Inflammatory macrophage (primary cell): ENCODE results near the gene TMEM44.
"Not testable (repeated sequence)": the region's sequence is repeated elsewhere in the genome, so short reads cannot be mapped to it uniquely, and the experiment has no call there.

Source experiments
- DNase-seq, 2 donors: peaks; one replicate each; pipeline ENCODE4 v3.0.0-alpha.2; 2020 to 2022

The TMEM44 gene

DNA sequence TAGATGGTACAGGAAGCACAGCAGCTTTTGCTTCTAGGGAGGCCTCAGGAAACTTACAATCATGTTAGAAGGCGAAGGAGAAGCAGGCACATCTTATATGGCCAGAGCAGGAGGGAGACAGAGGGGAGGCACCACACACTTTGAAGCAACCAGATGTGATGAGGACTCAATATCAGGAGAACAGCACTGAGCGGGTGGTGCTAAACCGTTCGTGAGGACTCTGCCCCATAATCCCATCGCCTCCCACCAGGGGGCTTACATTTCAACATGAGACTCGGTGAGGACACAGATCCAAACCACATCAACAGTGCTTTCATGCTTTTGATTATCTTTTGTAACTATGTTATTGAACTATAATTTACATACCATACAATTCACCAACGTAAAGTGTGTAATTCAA lies 7.6 kb upstream of the TMEM44 start:
- no peak for DNase-seq

GRCh38 chr3:194638991-194639605 lies 5.9 kb upstream of the TMEM44 start:
- DNase-seq, result no peak

DNA sequence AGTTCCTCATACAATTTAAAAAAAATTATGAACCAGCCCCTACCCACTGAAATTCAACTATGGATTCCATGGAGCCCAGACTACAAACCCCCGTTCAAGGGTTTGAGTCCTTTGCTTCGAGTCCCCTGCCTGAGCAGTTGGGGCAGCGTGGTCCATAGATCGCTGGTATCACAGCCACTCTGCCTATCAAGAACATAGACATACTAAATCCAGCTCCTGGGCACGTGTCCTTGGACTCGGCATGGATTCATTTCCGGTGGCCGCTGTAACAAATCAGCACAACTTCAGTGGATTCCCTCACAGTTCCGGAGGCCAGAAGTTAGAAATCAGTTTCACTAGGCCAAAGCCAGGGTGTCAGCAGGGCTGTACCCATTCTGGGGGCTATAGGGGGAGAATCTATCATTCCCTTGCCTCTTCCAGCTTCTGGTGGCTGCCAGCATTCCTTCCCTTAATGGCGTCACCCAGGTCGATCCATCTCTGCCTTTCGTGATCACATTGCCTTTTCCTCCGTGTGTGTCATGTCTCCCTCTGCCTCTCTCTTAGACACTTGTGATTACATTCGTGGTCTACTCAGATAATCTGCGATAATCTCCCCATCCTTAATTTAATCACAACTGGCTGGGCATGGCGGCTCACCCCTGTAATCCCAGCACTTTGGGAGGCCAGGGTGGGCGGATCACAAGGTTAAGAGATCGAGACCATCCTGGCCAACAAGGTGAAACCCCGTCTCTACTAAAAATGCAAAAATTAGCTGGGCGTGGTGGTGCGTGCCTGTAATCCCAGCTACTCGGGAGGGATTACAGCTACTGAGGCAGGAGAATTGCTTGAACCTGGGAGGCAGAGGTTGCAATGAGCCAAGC lies 4.6 kb upstream of the TMEM44 start:
- no peak for DNase-seq

DNA sequence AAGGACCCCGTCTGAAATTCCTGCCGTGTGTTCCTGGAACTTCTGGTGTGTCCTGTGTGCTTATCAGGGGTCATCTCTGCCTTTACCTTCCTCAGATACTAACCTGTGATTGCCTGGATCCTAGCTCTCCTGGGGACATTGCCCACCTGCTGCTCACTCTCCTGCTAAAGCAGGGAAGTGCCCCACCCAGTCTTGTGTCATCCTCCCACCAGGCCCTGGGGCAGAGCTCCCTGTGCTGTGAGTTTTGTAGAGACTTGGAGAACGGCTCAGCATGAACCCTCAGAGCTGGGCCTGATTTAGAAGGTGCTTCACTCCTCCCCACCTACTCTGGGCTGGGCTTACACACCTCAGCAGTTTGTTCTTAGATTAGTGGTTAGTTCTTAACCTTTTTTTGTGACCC lies 3.8 kb upstream of the TMEM44 start:
- DNase-seq, result peak in 1 of 2 donors; percentile 13

- DNase-seq, result peak; percentile 26 to 38
These were observed 340 bp downstream of the TMEM44 start for GRCh38 chr3:194632809-194633348.

DNA sequence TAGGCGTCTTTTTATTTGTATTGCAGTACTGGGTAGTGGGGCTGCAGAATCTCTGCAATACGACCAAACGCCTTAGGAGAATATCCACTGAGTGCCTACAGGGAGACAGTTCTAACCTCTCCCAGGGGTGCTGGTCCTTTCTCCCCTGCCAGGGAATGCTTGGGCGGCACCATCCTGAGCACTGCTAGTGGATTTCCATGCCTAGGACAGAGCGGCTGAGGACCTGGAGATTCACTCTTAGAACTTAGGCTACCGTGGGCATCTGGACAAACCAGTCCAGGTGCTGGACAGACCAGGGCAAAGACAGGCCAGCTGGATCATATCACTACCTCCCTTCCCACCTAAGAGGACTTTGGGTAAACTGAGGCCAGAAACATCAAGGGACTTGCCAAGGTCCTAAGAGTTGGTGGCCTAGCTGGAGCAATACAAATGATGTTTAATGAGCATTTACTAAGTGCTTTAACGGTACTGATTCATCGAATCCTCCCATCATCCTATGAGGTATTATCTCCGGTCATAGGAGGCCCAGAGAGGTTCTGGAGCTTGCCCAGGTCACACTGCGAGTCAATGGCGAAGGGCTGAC lies 902 bp downstream of the TMEM44 start:
- DNase-seq, result no peak

- DNase-seq, result no peak
These were observed 1.5 kb downstream of the TMEM44 start for GRCh38 chr3:194631696-194632095.

- not testable (repeated sequence) for DNase-seq
These were observed 2.5 kb downstream of the TMEM44 start for GRCh38 chr3:194630681-194631080.

GRCh38 chr3:194624956-194625355 lies 8.3 kb downstream of the TMEM44 start:
- no peak for DNase-seq

DNA sequence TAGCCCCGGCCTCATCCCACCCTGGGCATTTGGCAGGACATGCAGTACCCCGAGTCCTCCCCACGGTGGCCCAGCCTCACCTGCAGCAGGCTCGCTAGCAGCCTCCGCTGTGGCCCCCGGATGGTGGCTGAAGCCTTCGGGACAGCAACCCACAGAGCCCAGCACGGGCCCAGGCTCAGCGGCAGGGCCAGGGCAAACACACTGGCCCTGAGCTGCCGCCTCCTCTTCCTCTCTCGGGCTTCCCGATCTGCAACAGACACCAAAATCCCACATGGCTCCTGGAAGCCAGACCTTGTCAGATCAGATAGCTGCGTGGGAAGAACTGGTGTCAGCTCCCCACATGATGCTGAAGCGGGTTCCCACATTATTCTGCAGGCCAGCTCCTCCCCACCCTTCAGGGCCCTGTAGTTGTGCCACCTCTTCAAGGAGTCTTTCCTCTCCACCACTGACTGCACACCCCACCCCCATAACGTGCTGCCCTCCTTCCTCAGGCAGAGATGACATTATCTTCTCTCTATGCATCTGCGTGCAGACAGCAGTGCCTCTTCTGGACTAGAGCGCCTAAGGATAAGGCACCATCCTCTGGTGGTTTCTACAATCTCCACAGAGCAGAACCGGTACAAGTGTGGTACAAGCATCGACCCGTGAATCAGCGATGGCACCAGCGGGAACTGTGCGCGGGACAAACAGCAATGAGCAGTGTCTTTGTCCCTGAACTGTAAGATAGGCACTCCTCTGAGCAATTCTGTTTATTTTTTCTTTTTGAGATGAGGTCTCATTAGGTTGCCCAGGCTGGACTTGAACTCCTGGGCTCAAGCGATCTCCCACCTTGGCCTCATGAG lies 9.5 kb downstream of the TMEM44 start:
- DNase-seq, result peak; percentile 50 to 80

DNA sequence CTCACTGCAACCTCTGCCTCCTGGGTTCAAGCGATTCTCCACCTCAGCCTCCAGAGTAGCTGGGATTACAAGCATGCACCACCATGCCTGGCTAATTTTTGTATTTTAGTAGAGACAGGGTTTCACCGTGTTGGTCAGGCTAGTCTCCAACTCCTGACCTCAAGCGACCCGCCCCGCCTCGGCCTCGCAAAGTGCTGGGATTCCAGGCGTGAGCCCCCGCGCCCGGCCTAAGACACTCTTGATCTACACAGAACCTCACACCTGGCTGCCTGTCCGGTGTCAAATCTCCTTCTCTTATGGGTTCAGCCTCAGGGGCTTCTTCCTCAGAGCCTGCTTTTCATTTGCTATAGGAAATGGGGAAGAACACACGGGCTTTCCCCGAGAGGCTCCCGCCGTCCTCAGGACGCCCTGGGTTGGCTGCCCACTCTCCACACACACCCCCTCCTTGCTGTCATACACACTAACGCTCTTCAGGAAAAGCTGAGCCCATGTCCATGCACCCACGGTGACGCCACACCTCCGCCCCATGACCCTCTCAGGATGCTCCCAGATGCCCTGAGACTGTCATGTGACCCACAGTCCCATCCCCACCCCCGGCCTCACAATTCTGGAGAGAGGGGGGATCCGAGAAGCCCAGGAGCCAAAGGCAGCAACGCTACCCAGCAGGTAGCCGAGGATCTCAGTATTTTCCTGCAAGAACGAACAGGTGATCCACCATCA lies 10.4 kb downstream of the TMEM44 start:
- peak in 1 of 2 donors; percentile 45 for DNase-seq

DNA sequence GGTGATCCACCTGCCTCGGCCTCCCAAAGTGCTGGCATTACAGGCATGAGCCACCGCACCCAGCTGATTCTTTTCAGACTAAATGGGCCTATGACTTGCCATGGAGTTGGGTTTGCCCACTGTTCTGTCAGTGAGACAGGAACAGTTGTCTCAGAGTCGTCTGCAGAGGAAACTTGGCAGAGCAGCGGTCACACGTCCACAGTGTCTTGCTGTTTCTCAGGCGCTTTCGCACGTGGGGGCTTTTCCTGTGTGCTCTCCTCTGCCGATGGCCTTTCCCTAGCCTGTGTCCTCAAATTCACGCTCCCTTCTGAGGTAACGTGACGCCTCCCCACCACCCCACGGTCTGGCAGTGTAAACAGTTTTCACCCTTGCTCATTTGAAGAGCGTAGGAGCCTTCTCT lies 11.3 kb downstream of the TMEM44 start:
- no peak for DNase-seq

- DNase-seq, result peak; percentile 76 to 86
These were observed 13.0 kb downstream of the TMEM44 start for GRCh38 chr3:194620196-194620595.

DNA sequence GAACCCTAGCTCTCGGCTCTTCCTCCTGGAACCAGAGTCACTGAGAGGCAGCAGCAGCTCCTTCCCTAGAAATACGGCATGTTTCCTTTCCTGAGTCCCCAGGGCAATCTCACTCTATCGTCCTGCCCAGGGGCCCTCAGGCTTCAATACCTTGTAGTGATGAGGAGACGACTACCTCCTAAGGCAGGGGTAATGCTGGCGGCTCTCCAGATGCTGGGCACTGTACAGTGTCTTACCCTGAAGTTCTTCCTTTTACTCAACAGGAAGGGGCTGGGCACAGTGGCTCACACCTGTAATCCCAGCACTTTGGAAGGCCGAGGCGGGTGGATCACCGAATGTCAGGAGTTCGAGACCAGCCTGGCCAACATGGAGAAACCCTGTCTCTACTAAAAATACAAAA lies 13.5 kb downstream of the TMEM44 start:
- DNase-seq, result no peak

GRCh38 chr3:194618858-194619608 lies 14.2 kb downstream of the TMEM44 start:
- no peak for DNase-seq

DNA sequence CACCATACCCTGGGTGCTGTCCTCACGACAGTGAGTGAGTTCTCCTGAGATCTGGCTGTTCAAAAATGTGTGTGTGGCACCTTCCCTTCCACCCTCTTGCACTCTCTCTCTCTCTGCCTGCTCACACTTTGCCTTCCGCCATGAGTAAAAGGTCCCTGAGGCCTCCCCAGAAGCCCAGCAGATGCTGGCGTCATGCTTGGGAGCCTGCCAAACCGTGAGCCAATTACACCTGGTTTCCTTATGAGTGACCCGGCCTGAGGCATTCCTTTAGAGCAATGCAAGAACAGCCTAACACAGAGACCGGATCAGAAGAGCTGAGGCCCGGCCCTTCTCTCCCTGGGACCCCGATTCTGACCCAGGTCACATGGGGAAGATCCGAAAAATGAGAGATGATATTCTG lies 15.4 kb downstream of the TMEM44 start:
- DNase-seq, result no peak

DNA sequence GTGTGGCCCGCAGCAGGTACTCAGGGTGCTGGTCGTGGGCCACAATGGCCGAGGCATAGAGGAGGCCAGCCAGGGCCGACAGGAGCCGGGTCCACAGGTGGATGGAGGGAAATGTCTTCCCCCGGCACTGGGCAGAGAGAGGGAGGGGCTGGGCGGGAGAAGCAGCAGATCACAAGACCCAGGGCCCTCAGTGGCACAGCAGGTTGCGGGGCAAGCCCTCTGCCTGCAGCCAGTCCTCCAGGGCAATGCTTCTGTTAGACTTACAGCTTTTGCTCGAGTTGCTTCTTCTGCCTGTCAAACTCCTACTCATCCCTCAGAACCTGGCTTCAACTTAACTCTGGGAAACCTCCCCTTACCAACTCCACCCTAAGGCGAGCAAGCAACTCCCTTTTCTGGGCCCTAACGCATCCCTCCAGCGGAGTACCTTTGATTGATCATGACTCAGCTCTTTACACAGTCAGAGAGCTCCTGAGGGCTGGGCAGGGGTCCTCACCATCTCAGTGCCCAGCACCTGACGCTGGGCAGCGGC lies 16.0 kb downstream of the TMEM44 start:
- DNase-seq, result no peak

- DNase-seq, result no peak
These were observed 18.0 kb downstream of the TMEM44 start for GRCh38 chr3:194615226-194615625.

DNA sequence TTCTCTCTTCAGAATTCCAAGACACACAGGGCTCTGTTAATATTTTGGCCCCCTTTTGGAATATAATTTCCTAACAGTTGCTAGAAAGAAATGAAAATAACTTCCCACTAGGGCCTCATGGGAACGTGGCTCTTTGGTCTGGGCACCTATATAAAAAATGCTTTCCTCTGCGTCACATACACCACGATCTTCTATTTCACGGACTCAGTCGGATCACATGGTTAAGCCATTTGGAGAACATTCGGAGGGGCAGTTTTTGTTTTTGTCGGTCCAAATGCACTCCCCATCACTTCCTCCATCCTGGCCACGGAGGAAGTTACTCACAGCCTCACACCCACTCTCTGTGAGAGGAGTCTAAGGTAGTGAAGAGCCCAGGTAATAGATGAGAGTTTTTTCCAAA lies 21.0 kb downstream of the TMEM44 start:
- DNase-seq, result peak; percentile 11 to 22

DNA sequence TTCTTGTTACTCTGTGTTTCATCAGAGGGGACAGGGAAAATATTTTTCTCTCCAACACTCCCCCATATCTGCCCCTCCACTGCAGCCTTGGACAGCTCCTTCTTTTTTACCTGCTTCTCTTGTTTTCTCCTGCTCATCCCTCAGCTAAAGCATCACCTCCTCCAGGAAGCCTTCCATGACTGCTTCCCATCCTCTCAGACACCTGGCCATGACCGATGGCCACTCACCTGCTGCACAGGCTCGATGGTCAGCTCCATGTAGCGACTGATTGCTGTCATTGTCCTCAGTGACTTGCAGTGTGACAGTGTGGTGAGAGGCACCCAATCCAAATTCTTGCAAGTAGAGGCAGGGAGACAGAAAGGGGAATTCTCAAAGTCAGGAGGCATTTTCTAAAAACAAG lies 22.5 kb downstream of the TMEM44 start:
- DNase-seq, result no peak

DNA sequence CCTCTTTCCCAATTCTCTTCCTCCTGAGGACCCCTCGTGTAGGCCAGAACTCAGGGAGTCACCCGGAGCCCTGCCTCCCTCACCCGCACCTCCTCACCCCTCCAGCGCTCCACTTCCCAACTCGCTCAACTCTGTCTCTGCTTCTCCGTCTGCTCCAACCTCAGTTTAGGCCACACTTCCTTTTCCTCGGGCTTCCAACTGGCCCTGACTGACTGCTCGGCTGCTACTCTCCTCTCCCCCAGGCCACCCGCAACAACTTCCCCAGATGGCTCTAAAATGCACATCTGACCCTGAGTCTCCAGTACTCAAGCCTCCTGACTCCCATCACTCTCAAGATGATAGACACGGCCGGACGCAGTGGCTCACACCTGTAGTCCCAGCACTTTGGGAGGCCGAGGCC lies 23.6 kb downstream of the TMEM44 start:
- peak in 1 of 2 donors; percentile 42 for DNase-seq
